GM12864 (cell line): ENCODE data around the gene ARHGAP24.

Source experiments
- DNase-seq: peaks from one replicate; pipeline ENCODE4 v3.0.0-alpha.2; 2011; ENCODE audit warnings: low read depth
- H3K4me3 ChIP-seq: 2 replicates; pipeline ENCODE4 v1.5.1; 2011; ENCODE audit warnings: mild to moderate bottlenecking, low read depth, low read length, control low read depth
- TF ChIP-seq, protein P1 (sequence below): IDR thresholded peaks from 2 replicates; pipeline ENCODE4 v1.5.1; 2011; ENCODE audit warnings: low read depth, mild to moderate bottlenecking, moderate library complexity, low read length, control low read depth, inconsistent platforms; ENCODE audit errors: missing control alignments

The ARHGAP24 gene

DNA sequence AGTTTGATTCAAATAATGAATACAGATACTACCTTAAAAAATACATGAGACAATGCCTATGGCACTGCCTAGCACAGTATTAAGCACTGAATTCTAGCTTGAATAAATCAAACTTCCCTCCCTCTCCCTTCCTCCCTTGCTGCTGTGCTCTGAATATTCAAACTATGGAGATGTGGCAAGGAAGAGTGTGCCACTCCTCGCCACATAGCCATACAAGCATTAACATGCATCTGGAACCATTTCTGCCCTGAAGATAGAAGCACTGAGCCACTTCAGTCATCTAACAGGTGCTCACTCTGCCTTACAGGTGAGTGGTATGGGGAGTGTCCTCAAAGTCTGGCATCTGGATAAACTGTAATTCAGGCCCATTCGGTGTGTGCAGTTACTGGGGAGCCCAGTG, 276.9 kb downstream of the ARHGAP24 start:
- TF ChIP-seq, protein P1, sequence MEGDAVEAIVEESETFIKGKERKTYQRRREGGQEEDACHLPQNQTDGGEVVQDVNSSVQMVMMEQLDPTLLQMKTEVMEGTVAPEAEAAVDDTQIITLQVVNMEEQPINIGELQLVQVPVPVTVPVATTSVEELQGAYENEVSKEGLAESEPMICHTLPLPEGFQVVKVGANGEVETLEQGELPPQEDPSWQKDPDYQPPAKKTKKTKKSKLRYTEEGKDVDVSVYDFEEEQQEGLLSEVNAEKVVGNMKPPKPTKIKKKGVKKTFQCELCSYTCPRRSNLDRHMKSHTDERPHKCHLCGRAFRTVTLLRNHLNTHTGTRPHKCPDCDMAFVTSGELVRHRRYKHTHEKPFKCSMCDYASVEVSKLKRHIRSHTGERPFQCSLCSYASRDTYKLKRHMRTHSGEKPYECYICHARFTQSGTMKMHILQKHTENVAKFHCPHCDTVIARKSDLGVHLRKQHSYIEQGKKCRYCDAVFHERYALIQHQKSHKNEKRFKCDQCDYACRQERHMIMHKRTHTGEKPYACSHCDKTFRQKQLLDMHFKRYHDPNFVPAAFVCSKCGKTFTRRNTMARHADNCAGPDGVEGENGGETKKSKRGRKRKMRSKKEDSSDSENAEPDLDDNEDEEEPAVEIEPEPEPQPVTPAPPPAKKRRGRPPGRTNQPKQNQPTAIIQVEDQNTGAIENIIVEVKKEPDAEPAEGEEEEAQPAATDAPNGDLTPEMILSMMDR = no peak
- no peak for DNase-seq

GRCh38 chr4:85755285-85755684, 280.3 kb downstream of the ARHGAP24 start:
- TF ChIP-seq, protein P1 = no peak
- DNase-seq = no peak
- no peak overlapping the region for H3K4me3 ChIP-seq

More for the DNA sequence above, 276.9 kb downstream of the ARHGAP24 start:
- H3K4me3 ChIP-seq = no peak overlapping the region

DNA sequence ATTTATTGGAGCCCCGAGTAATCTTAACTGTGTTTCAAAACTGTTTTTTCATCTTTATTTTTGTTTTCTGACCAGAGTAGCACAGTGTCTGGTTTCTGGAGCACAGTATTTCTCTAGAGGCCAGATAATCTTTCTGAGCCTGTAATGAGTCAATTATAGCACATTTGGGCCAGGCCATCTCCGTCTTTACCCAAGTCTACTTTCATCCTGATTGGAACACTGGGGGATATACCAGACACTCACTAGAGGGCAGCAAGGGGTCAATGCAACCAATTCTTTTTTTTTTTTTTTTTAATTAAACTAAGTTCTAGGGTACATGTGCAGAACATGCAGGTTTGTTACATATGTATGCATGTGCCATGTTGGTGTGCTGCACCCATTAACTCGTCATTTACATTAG, 282.0 kb downstream of the ARHGAP24 start:
- no peak for DNase-seq
- TF ChIP-seq, protein P1 = peak; percentile 48
- no peak overlapping the region for H3K4me3 ChIP-seq

DNA sequence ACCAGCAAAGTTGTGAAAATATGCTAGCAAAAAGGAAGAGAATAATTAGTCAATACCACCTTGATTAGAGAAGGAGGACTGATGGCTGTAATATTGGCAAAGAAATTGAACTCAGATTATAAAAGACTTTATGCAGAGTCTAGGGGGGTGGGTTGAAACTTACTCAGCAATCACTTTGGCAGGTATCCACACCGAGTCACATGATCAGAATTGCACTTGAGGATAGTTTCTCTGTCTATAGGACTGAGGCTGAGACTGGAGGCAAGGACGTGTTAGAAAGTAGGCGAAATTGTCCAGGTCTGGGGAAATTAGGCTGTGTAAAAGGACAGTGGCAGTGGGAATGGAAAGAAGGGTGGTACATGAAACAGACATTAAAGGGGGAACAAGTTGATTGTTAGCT, 284.4 kb downstream of the ARHGAP24 start:
- no peak for DNase-seq
- no peak overlapping the region for H3K4me3 ChIP-seq
- TF ChIP-seq, protein P1 = no peak

GRCh38 chr4:85760511-85760910, 285.6 kb downstream of the ARHGAP24 start:
- no peak for DNase-seq
- TF ChIP-seq, protein P1 = no peak
- no peak overlapping the region for H3K4me3 ChIP-seq

DNA sequence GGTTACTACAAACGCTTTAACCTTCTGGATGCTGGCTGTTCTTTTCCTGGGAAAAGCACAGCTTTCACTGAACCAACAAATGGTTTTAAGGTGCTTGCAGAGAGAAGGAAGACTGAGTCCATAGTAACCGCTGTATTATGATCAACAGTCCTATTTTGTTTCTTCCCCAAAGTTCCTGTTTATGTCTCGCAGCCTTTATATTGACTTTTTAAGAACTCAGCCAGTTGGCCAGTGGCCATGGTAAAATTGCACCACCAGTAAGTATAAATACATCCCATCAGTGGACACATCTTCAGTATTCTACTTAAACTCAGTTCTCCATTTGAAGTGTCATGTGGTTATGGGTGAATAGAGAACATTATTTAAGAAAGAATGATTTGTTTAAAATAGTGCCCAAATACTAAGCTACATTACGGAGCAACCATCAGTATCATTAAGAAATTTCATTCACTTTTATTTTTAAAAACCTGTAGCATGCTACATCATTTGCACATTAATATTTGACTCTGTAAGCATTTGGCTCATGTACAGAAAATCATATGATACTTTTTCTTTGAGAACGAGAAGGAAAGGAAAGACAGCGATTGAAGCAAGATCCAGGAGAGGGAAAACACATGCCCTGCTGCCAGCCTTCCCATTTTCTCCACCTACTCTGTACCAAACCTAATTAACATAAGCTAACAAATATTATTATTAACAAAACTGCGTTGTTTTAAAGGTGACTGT, 287.0 kb downstream of the ARHGAP24 start:
- H3K4me3 ChIP-seq = no peak overlapping the region
- TF ChIP-seq, protein P1 = no peak
- no peak for DNase-seq

DNA sequence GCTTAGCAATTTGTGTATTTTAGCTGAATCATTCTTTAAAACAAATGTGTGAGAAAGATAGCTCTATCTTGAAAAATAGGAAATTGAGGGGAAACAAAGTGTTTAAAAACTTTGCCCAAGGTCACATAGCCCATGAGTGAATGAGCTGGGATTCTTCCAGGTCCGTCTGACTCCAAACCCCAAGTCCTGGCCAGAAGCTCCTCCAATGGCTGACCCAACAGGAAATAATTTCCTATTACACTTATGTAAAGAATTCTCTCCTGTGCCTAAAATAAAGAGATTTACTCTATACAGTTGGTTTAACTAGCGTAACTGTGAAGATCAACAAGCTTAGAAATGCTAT, 287.6 kb downstream of the ARHGAP24 start:
- TF ChIP-seq, protein P1 = no peak
- DNase-seq = no peak
- no peak overlapping the region for H3K4me3 ChIP-seq
